HCT116 (cell line): Measurements from ENCODE around the gene USP10. TPM values are rescaled to one million over a fixed set of nuclear protein-coding genes. Genes with fewer than 3 reads are reported as not detected.
"Not testable (repeated sequence)": the region's sequence is repeated elsewhere in the genome, so short reads cannot be mapped to it uniquely, and the experiment has no call there.

ENCODE experiments used
- ATAC-seq: fragments of 200-7000 bp; cut with Tn5 transposase; 2 replicates; pipeline ENCODE4 v1.9.1; 2020; ENCODE audit warnings: mild to moderate bottlenecking, moderate library complexity
- BruUV-seq: library from RNA; stranded (reverse); fragments of 400-500 nt; replicated peaks from 2 replicates; lab custom pipeline; 2021; lab: Mats Ljungman, UMichigan
- CTCF ChIA-PET: fragments of 300-600 bp; sonication (Branson Sonifier 250); formaldehyde crosslinking; loops from one replicate; lab custom pipeline; 2021; ENCODE audit warnings: antibody characterized with exemption; lab: Charles Lee
- POLR2A ChIA-PET: fragments of 300-600, 350-600 bp; sonication (Branson Sonifier 250); formaldehyde crosslinking; loops from one replicate; lab custom pipeline; 2021; ENCODE audit warnings: antibody characterized with exemption; lab: Charles Lee
- RAD21 ChIA-PET, 2 experiments: fragments of 300-600 bp; sonication (Branson Sonifier 250); formaldehyde crosslinking; loops; one replicate each; lab custom pipeline; 2023; ENCODE audit warnings: low total read pairs in 2 of 2; ENCODE audit not compliant: uncharacterized antibody in 2 of 2, unreplicated experiment in 2 of 2, low non-redundant PET in 1 of 2; lab: Charles Lee
- DNase-seq: peaks from one replicate; pipeline ENCODE4 v3.0.0-alpha.2; 2010; ENCODE audit warnings: low read depth, low spot score
- H2AFZ ChIP-seq: fragments of 200-600 bp; shearing (Covaris generic), sonication (generic); 2 replicates; pipeline ENCODE4 v1.6.1; 2017; ENCODE audit warnings: low read depth, mixed run types, mixed read lengths, antibody characterized with exemption, low read length; ENCODE audit not compliant: poor library complexity, severe bottlenecking
- H3K27ac ChIP-seq: 2 replicates; pipeline ENCODE4 v1.5.1; 2012; ENCODE audit warnings: low read depth, low read length
- H3K27me3 ChIP-seq: fragments of 200-600 bp; sonication (generic); 2 replicates; pipeline ENCODE4 v1.6.1; 2016; ENCODE audit warnings: mixed run types, low read length, mixed read lengths; ENCODE audit not compliant: insufficient read depth
- H3K36me3 ChIP-seq, 2 experiments: fragments of 200-500 bp in 1 of 2; fragments of 200-600 bp in 1 of 2; sonication (Bioruptor generic) in 1 of 2; sonication (generic) in 1 of 2; 2 replicates each; pipeline versions ENCODE4 v1.5.1 to v1.6.1; 2014 to 2016; ENCODE audit warnings: low read length in 2 of 2, inconsistent platforms in 1 of 2, mixed read lengths in 1 of 2, mixed run types in 1 of 2; ENCODE audit not compliant: insufficient read depth in 2 of 2, control insufficient read depth in 1 of 2
- H3K4me1 ChIP-seq, 2 experiments: fragments of 200-600 bp in 1 of 2; sonication (generic) in 1 of 2; 2 replicates each; pipeline versions ENCODE4 v1.5.1 to v1.6.1; 2012 to 2017; ENCODE audit warnings: low read length in 2 of 2, inconsistent platforms in 1 of 2, mild to moderate bottlenecking in 1 of 2, mixed read lengths in 1 of 2, mixed run types in 1 of 2, moderate library complexity in 1 of 2; ENCODE audit not compliant: insufficient read depth in 2 of 2, control insufficient read depth in 1 of 2
- H3K4me2 ChIP-seq: fragments of 200-600 bp; sonication (generic); 2 replicates; pipeline ENCODE4 v1.6.1; 2017; ENCODE audit warnings: mixed run types, low read length, mixed read lengths
- H3K4me3 ChIP-seq, 2 experiments: fragments of 200-600 bp in 1 of 2; sonication (generic) in 1 of 2; replicated peaks in 1 of 2; 2 replicates each; pipeline ENCODE4 v1.5.1; 2011 to 2016; ENCODE audit warnings: low read length in 2 of 2, control low read depth in 1 of 2, low read depth in 1 of 2, mild to moderate bottlenecking in 1 of 2, mixed read lengths in 1 of 2, mixed run types in 1 of 2
- H3K79me2 ChIP-seq: fragments of 200-600 bp; sonication (generic); 2 replicates; pipeline ENCODE4 v1.6.1; 2017; ENCODE audit warnings: mild to moderate bottlenecking, mixed run types, low read length, moderate library complexity, mixed read lengths; ENCODE audit not compliant: insufficient read depth
- H3K9ac ChIP-seq: fragments of 200-600 bp; sonication (generic); 2 replicates; pipeline ENCODE4 v1.6.1; 2016; ENCODE audit warnings: low read length, mixed read lengths
- H3K9me2 ChIP-seq: fragments of 200-600 bp; sonication (generic), shearing (Covaris generic); 2 replicates; pipeline ENCODE4 v1.6.1; 2017; ENCODE audit warnings: mixed run types, mild to moderate bottlenecking, moderate library complexity; ENCODE audit not compliant: insufficient read depth
- H3K9me3 ChIP-seq, 2 experiments: fragments of 200-500 bp in 1 of 2; fragments of 200-600 bp in 1 of 2; sonication (Bioruptor generic) in 1 of 2; sonication (generic) in 1 of 2; 2 replicates each; pipeline ENCODE4 v1.6.1; 2014 to 2017; ENCODE audit warnings: low read length in 2 of 2, mixed read lengths in 2 of 2, inconsistent platforms in 1 of 2, low read depth in 1 of 2, mild to moderate bottlenecking in 1 of 2, mixed run types in 1 of 2, moderate library complexity in 1 of 2; ENCODE audit not compliant: control insufficient read depth in 1 of 2, insufficient read depth in 1 of 2
- H4K20me1 ChIP-seq: fragments of 200-600 bp; sonication (generic), shearing (Covaris generic); 2 replicates; pipeline ENCODE4 v1.6.1; 2017; ENCODE audit warnings: mixed run types, mild to moderate bottlenecking, moderate library complexity; ENCODE audit not compliant: insufficient read depth
- ATF3 ChIP-seq: IDR thresholded peaks from 2 replicates; pipeline ENCODE4 v1.6.1; 2012
- JUND ChIP-seq: IDR thresholded peaks from 2 replicates; pipeline ENCODE4 v1.6.1; 2012
- SRF ChIP-seq: IDR thresholded peaks from 2 replicates; pipeline ENCODE4 v1.6.1; 2012; ENCODE audit warnings: low read depth
- intact Hi-C: fragments of 100-400 bp; cut with micrococcal nuclease; formaldehyde crosslinking; loops from 2 replicates; pipeline ENCODE4 v1.10.0; 2022
- total RNA-seq: library from RNA; stranded (reverse); gene quantifications from one replicate; pipeline ENCODE4 v1.2.1, GENCODE V29; 2021; ENCODE audit not compliant: unreplicated experiment

The USP10 gene
- total RNA-seq, 1 experiment from 2014 or later, result 175 TPM

GRCh38 chr16:84732332-84732673 is 32.5 kb downstream of the USP10 start:
- not testable (repeated sequence) for ATAC-seq, H3K4me3 ChIP-seq, BruUV-seq

GRCh38 chr16:84732674-84733352 is 33.0 kb downstream of the USP10 start:
- no peak for DNase-seq
- TF ChIP-seq JUND (0 out of 2 replicates have a peak, but pooled peaks have one; percentile 11), ATF3 (no peak), SRF (0 out of 2 replicates have a peak, but pooled peaks have one; percentile 8)
- Histone ChIP-seq H3K27ac (peak overlapping the region; percentile 69), H3K4me2 (peak overlapping the region; percentile 32), H3K27me3 (no peaks in the 10 kb centered on the region), H3K4me3 (no peak overlapping the region), H4K20me1 (peaks cover 32% of the 10 kb centered on the region; the same call in 1 of the 2 replicates), H3K9me2 (no peaks in the 10 kb centered on the region), H3K79me2 (peaks cover 100% of the 10 kb centered on the region), H3K9me3 (no peaks in the 10 kb centered on the region), H3K4me1 (peaks cover 62 to 79% of the 10 kb centered on the region in 2 experiments), H3K9ac (peak overlapping the region; percentile 22), H3K36me3 (peaks cover 0 to 15% of the 10 kb centered on the region in 2 experiments; a peak in 1 of 4 replicates), H2AFZ (no peak overlapping the region)
- POLR2A ChIA-PET, result no interaction called here
- CTCF ChIA-PET, result no interaction called here
- no peak for ATAC-seq
- BruUV-seq, result no TSS peak
- RAD21 ChIA-PET, result no interaction called here
- intact Hi-C loops, result no loop called here

More at GRCh38 chr16:84732332-84732673, 32.5 kb downstream of the USP10 start:
- peak overlapping the region; percentile 22 for H3K9ac ChIP-seq
- peak overlapping the region; percentile 69 for H3K27ac ChIP-seq
- H3K27me3 ChIP-seq, POLR2A ChIA-PET, DNase-seq, H2AFZ ChIP-seq, H3K9me2 ChIP-seq, H3K9me3 ChIP-seq, RAD21 ChIA-PET, intact Hi-C loops: not testable (repeated sequence)
- peaks cover 0 to 15% of the 10 kb centered on the region in 2 experiments; a peak in 1 of 4 replicates for H3K36me3 ChIP-seq
- H3K4me1 ChIP-seq, result peaks cover 60 to 78% of the 10 kb centered on the region in 2 experiments
- peaks cover 100% of the 10 kb centered on the region for H3K79me2 ChIP-seq
- CTCF ChIA-PET, result interaction anchor here (1.1 kb wide), 1 partner anchor 108 kb away, joined by 3 read pairs; no protein-coding TSS in a partner anchor
- peaks cover 36% of the 10 kb centered on the region; the same call in 1 of the 2 replicates for H4K20me1 ChIP-seq
- peak overlapping the region; percentile 32 for H3K4me2 ChIP-seq
